Measurements from ENCODE around the gene BUD13. TPM values are rescaled to one million over a fixed set of nuclear protein-coding genes. Genes with fewer than 3 reads are reported as not detected.

BUD13 gene
- total and polyA plus RNA-seq, 2 of the 4 experiments (the other 2 are of a cell fraction) = 11.2 to 14.0 TPM

DNA sequence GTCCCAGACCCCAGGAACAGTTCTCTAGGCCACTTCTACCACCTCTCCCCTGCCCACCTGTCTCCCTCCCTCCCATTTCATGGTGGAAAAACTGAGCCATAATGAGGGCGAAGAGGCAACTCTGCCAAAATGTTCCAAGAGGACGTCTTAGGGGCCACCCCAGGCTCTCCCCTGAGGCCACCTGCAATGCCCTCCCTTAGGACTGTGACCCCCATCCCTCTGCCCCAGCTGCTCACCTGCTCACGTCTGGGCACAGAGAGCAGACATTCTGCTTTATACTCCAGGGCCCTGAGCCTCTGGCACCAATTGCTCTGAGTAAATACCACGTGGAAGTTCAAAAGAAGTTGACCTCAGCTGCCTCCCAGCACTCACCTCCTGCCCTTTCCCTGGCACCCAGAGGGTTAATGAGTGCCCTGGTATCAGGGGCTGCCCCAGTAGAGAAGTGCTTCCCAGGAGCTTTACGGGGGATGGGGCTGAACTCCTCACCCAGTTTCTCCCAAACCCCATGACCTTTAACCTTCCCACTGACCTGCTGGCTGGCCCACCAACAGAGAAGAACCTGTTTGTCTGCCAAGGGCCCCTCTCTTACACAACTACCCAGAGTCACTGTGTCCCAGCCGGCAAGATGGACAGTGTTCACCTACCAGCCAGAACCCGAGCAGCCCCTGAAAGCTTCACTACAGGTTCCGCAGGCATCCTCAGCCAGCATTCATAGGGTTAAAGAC is 19.5 kb upstream of the BUD13 start:
- Histone ChIP-seq H3K27me3 (ENCODE audit: control insufficient read depth, insufficient read depth, low read length) (no peaks in the 10 kb centered on the region), H3K18ac (ENCODE audit: low read depth, low read length) (no peak overlapping the region), H2BK20ac (ENCODE audit: low read depth, low read length) (no peak overlapping the region), H3K4me1 (ENCODE audit: control insufficient read depth, insufficient read depth, low read length) (peaks cover 4% of the 10 kb centered on the region), H4K20me1 (ENCODE audit: insufficient read depth, low read length) (no peaks in the 10 kb centered on the region), H2BK15ac (ENCODE audit: low read depth, low read length) (no peak overlapping the region), H3K14ac (replicated peaks; ENCODE audit: low read depth, low read length) (no peak overlapping the region), H2BK120ac (ENCODE audit: low read depth, low read length) (no peak overlapping the region), H3K27ac (ENCODE audit: insufficient read depth, low read length) (no peak overlapping the region), H3K9me1 (ENCODE audit: insufficient read depth, low read length) (peaks cover 10% of the 10 kb centered on the region), H2AFZ (replicated peaks; ENCODE audit: low read length, poor library complexity) (peak overlapping the region; percentile 16), H4K5ac (ENCODE audit: low read depth, low read length) (no peak overlapping the region), H2AK5ac (ENCODE audit: low read depth, low read length) (peak overlapping the region; percentile 40; the same call in 1 of the 2 replicates), H3K56ac (ENCODE audit: extremely low read depth, insufficient read depth, low read length) (no peak overlapping the region), H3K9me3 (ENCODE audit: control insufficient read depth, insufficient read depth, low read length) (no peaks in the 10 kb centered on the region), H4K91ac (ENCODE audit: insufficient read depth, low read depth, low read length) (no peak overlapping the region), H3K4ac (ENCODE audit: low read depth, low read length) (no peak overlapping the region), H3K36me3 (ENCODE audit: control insufficient read depth, insufficient read depth, low read length) (no peaks in the 10 kb centered on the region), H2BK5ac (ENCODE audit: low read depth, low read length, poor library complexity, severe bottlenecking) (no peak overlapping the region), H4K8ac (ENCODE audit: low read depth in 2 of 2, low read length in 2 of 2) (no peak overlapping the region), H3K4me3 (ENCODE audit: insufficient read depth, low read depth, low read length) (no peak overlapping the region), H3K79me1 (ENCODE audit: low read depth in 1 of 2, low read length in 2 of 2) (peaks cover 5 to 14% of the 10 kb centered on the region in 2 experiments; a peak in 3 of 4 replicates), H3K9ac (ENCODE audit: low read depth, low read length) (no peak overlapping the region), H3K4me2 (ENCODE audit: low read depth, low read length) (no peak overlapping the region), H2AK9ac (replicated peaks; ENCODE audit: low read depth, low read length, poor library complexity) (no peak overlapping the region), H3K23ac (ENCODE audit: low read depth, low read length) (no peak overlapping the region)
- ATAC-seq (ENCODE audit: low read depth) (no peak), DNase-seq (no peak)
- intact Hi-C loops (cut with micrococcal nuclease) (loop anchor here (5.0 kb wide), 1 partner anchor 80 kb away; no protein-coding TSS in a partner anchor), dilution Hi-C loops (cut with HindIII; ENCODE audit: low sequenced_read_pairs, unreplicated experiment) (no loop called here), in situ Hi-C loops (cut with MboI; ENCODE audit: low sequenced_read_pairs) (loop anchor here (5.0 kb wide), 1 partner anchor 310 kb away; no protein-coding TSS in a partner anchor)
- POLR2A ChIA-PET (ENCODE audit: unreplicated experiment) = no interaction called here
- 60% methylated on average over 1 of the region's 8 CpGs; no CpG with 5 or more reads in 1 of the 2 experiments for WGBS, 2 experiments (ENCODE audit: extremely low coverage in 2 of 2, insufficient read length in 1 of 2)
- BruUV-seq (replicated peaks) = no TSS peak
- CTCF ChIA-PET = interaction anchor here (1.6 to 2.3 kb wide), 4 partner anchors 9 to 314 kb away, joined by 5 to 30 read pairs (median 12); no protein-coding TSS in a partner anchor
- no peak for TF ChIP-seq MXI1 (IDR thresholded peaks at IDR 0.05; ENCODE audit: borderline replicate concordance, low read depth, low read length)

All from IMR-90 (cell line).